GM12801 (cell line): Measurements from ENCODE around the gene DIP2B.

Experiments
- CTCF ChIP-seq: IDR thresholded peaks from one replicate; pipeline ENCODE4 v1.5.1; 2011; ENCODE audit warnings: control low read depth; ENCODE audit not compliant: insufficient read length; ENCODE audit errors: extremely low read depth

The DIP2B gene

GRCh38 chr12:50619610-50619958 is 114.8 kb downstream of the DIP2B start:
- TF ChIP-seq CTCF = no peak

- no peak for TF ChIP-seq CTCF
These were observed 115.6 kb downstream of the DIP2B start for GRCh38 chr12:50620109-50620977.

- TF ChIP-seq CTCF = no peak
These were observed 116.2 kb downstream of the DIP2B start for GRCh38 chr12:50620978-50621360.

GRCh38 chr12:50621399-50622300 is 116.9 kb downstream of the DIP2B start:
- TF ChIP-seq CTCF = no peak

- TF ChIP-seq CTCF = no peak
These were observed 120.5 kb downstream of the DIP2B start for GRCh38 chr12:50625029-50625925.

GRCh38 chr12:50626026-50626425 is 121.2 kb downstream of the DIP2B start:
- no peak for TF ChIP-seq CTCF

GRCh38 chr12:50627491-50627890 is 122.7 kb downstream of the DIP2B start:
- no peak for TF ChIP-seq CTCF
